A549 (cell line): ENCODE measurements around the gene LUC7L2. TPM values are rescaled to one million over a fixed set of nuclear protein-coding genes. Genes with fewer than 3 reads are reported as not detected.

Experiments used
- ATAC-seq, 2 experiments: fragments of 200-7000 bp in 1 of 2; fragments of >200 bp in 1 of 2; cut with Nextera tagmentation in 1 of 2; cut with Tn5 transposase in 1 of 2; 3 replicates each; pipeline versions ENCODE4 v1.8.0 to v1.9.1; 2018 to 2020; ENCODE audit warnings: mild to moderate bottlenecking in 1 of 2, moderate library complexity in 1 of 2
- CTCF ChIA-PET: fragments of 300-600 bp; sonication (Branson Sonifier 250); formaldehyde crosslinking; extraction: SDS; loops from one replicate; lab custom pipeline; 2021; ENCODE audit warnings: antibody characterized with exemption, inconsistent platforms; lab: Yijun Ruan, JAX
- POLR2A ChIA-PET: fragments of 350-600 bp; formaldehyde crosslinking; extraction: SDS; loops from one replicate; lab custom pipeline; 2021; ENCODE audit warnings: antibody characterized with exemption, inconsistent platforms; lab: Yijun Ruan, JAX
- DNase-seq, 2 experiments: peaks; one replicate each; pipeline versions ENCODE4 v3.0.0 to v3.0.0-alpha.2; 2011 to 2016; ENCODE audit warnings: low read depth in 1 of 2, low spot score in 1 of 2
- FAIRE-seq: peaks from 2 replicates; lab custom pipeline; 2011; peaks lifted over from hg19 to GRCh38; lab: Jason Lieb, UNC
- H3K27ac ChIP-seq, 2 experiments: fragments of >200 bp; sonication (Bioruptor Twin); formaldehyde crosslinking; 3 replicates each; pipeline ENCODE4 v1.5.1; 2016 to 2017
- H3K4me1 ChIP-seq: fragments of >200 bp; sonication (Bioruptor Twin); formaldehyde crosslinking; 3 replicates; pipeline ENCODE4 v1.6.1; 2016
- H3K4me2 ChIP-seq: fragments of >200 bp; sonication (Bioruptor Twin); formaldehyde crosslinking; 3 replicates; pipeline ENCODE4 v1.6.1; 2016
- H3K4me3 ChIP-seq: fragments of >200 bp; sonication (Bioruptor Twin); formaldehyde crosslinking; 3 replicates; pipeline ENCODE4 v1.5.1; 2016
- H3K9me3 ChIP-seq: fragments of >200 bp; sonication (Bioruptor Twin); formaldehyde crosslinking; 3 replicates; pipeline ENCODE4 v1.6.1; 2016
- ATOH8 ChIP-seq: fragments of 250-450 bp; sonication (Bioruptor Pico); IDR thresholded peaks from 2 replicates; pipeline ENCODE4 v1.5.0; 2020; ENCODE audit warnings: low read depth, mild to moderate bottlenecking, moderate library complexity
- BCL3 ChIP-seq: fragments of >200 bp; sonication (Bioruptor Twin); formaldehyde crosslinking; IDR thresholded peaks from 3 replicates; pipeline ENCODE4 v1.6.1; 2016
- CEBPB ChIP-seq, 2 experiments: fragments of >200 bp in 1 of 2; sonication (Bioruptor Twin) in 1 of 2; formaldehyde crosslinking in 1 of 2; IDR thresholded peaks; 2 replicates each; pipeline ENCODE4 v1.6.1; 2012 to 2016
- CHD2 ChIP-seq: fragments of 150-350 bp; IDR thresholded peaks from 2 replicates; pipeline ENCODE4 v1.6.1; 2014; ENCODE audit warnings: low read length; ENCODE audit not compliant: partially characterized antibody
- CHD4 ChIP-seq: fragments of 200-600 bp; sonication (generic); IDR thresholded peaks from 2 replicates; pipeline ENCODE4 v1.6.1; 2016; ENCODE audit warnings: antibody characterized with exemption, mild to moderate bottlenecking, borderline replicate concordance
- CTCF ChIP-seq: fragments of >200 bp; sonication (Bioruptor Twin); formaldehyde crosslinking; IDR thresholded peaks from 3 replicates; pipeline ENCODE4 v1.5.1; 2016
- EHF ChIP-seq: fragments of 250-450 bp; sonication (Bioruptor Pico); IDR thresholded peaks from 2 replicates; pipeline ENCODE4 v1.5.0; 2020; ENCODE audit warnings: mild to moderate bottlenecking
- FOSB ChIP-seq: fragments of 250-450 bp; sonication (Bioruptor Pico); IDR thresholded peaks from 2 replicates; pipeline ENCODE4 v1.5.0; 2020; ENCODE audit warnings: mild to moderate bottlenecking, moderate library complexity
- FOSL2 ChIP-seq, 2 experiments: fragments of 450-650 bp in 1 of 2; fragments of >200 bp in 1 of 2; sonication (Bioruptor Twin) in 1 of 2; formaldehyde crosslinking; IDR thresholded peaks; 2 replicates each; pipeline versions ENCODE4 v1.5.0 to v1.6.1; 2016 to 2020; ENCODE audit warnings: mild to moderate bottlenecking in 1 of 2, moderate library complexity in 1 of 2
- HDAC2 ChIP-seq: fragments of 200-600 bp; sonication (generic); IDR thresholded peaks from 2 replicates; pipeline ENCODE4 v1.6.1; 2016
- HOXB13 ChIP-seq: fragments of 250-450 bp; sonication (Bioruptor Pico); IDR thresholded peaks from 2 replicates; pipeline ENCODE4 v1.5.0; 2020; ENCODE audit warnings: low read depth, mild to moderate bottlenecking, moderate library complexity
- MAFK ChIP-seq: fragments of 450-650 bp; IDR thresholded peaks from 2 replicates; pipeline ENCODE4 v1.6.1; 2014; ENCODE audit not compliant: partially characterized antibody
- MAZ ChIP-seq: fragments of 150-350 bp; IDR thresholded peaks from 2 replicates; pipeline ENCODE4 v1.6.1; 2014; ENCODE audit warnings: antibody characterized with exemption, low read depth, low read length, borderline replicate concordance
- NFE2L2 ChIP-seq: fragments of 150-350 bp; conservative IDR thresholded peaks from 2 replicates; pipeline ENCODE4 v1.6.1; 2014; ENCODE audit warnings: low read length
- NPAS2 ChIP-seq: fragments of 250-450 bp; sonication (Bioruptor Pico); IDR thresholded peaks from 2 replicates; pipeline ENCODE4 v1.8.0; 2022; ENCODE audit warnings: mild to moderate bottlenecking, moderate library complexity, borderline replicate concordance
- PHF8 ChIP-seq: fragments of 200-600 bp; sonication (generic); IDR thresholded peaks from 2 replicates; pipeline ENCODE4 v1.6.1; 2016; ENCODE audit warnings: low read depth, mild to moderate bottlenecking, antibody characterized with exemption, moderate library complexity, borderline replicate concordance
- POLR2AphosphoS2 ChIP-seq: conservative IDR thresholded peaks from 2 replicates; pipeline ENCODE4 v1.6.1; 2012; ENCODE audit warnings: low read length, improper control_type of control experiment, inconsistent platforms
- RARB ChIP-seq: fragments of 250-450 bp; sonication (Bioruptor Pico); IDR thresholded peaks from 2 replicates; pipeline ENCODE4 v1.8.0; 2021; ENCODE audit warnings: mild to moderate bottlenecking, moderate library complexity
- RCOR1 ChIP-seq: fragments of 150-350 bp; IDR thresholded peaks from 2 replicates; pipeline ENCODE4 v1.6.1; 2014; ENCODE audit warnings: antibody characterized with exemption, low read length, low read depth
- SREBF2 ChIP-seq: fragments of 450-650 bp; IDR thresholded peaks from 2 replicates; pipeline ENCODE4 v1.6.1; 2014; ENCODE audit warnings: mild to moderate bottlenecking, moderate library complexity
- TFCP2L1 ChIP-seq: fragments of 250-450 bp; sonication (Bioruptor Pico); IDR thresholded peaks from 2 replicates; pipeline ENCODE4 v1.5.0; 2021; ENCODE audit warnings: mild to moderate bottlenecking
- TP53 ChIP-seq: fragments of 250-450 bp; sonication (Bioruptor Pico); IDR thresholded peaks from 2 replicates; pipeline ENCODE4 v1.5.0; 2021; ENCODE audit warnings: mild to moderate bottlenecking, moderate library complexity
- ZC3H11A ChIP-seq: fragments of 450-650 bp; IDR thresholded peaks from 2 replicates; pipeline ENCODE4 v1.6.1; 2014; ENCODE audit warnings: antibody characterized with exemption, mild to moderate bottlenecking
- WGBS: methylation state at CpG from one replicate; pipeline ENCODE4 v1.1.6; 2017; ENCODE audit errors: missing lambda C conversion rate; 5-methylcytosine and 5-hydroxymethylcytosine counted together
- polyA plus RNA-seq, 4 experiments: library from polyadenylated mRNA; depleted of rRNA in 3 of 4; stranded (reverse); fragments of >200 nt; fragmentation: RNase III in 1 of 4; extraction: RNeasy Plus Mini Kit Qiagen cat#74134 plus additional on column Dnase treatment in 1 of 4; gene quantifications; 2 replicates in 3 of 4; 3 replicates in 1 of 4; pipeline ENCODE4 v1.2.3, GENCODE V29; 2011 to 2017
- TF ChIP-seq, protein P1 (sequence below): fragments of >200 bp; sonication (Bioruptor Twin); formaldehyde crosslinking; IDR thresholded peaks from 2 replicates; pipeline ENCODE4 v1.6.1; 2016
- TF ChIP-seq, protein P2 (sequence below): fragments of 200-600 bp; sonication (generic); IDR thresholded peaks from 2 replicates; pipeline ENCODE4 v1.6.1; 2016; ENCODE audit warnings: antibody characterized with exemption, mild to moderate bottlenecking, moderate library complexity
- TF ChIP-seq, protein P3 (sequence below): IDR thresholded peaks from 2 replicates; pipeline ENCODE4 v1.6.1; 2012

The LUC7L2 gene
- polyA plus RNA-seq, 2 of the 4 experiments (the other 2 are of a cell fraction) = 49.5 to 75.7 TPM

DNA sequence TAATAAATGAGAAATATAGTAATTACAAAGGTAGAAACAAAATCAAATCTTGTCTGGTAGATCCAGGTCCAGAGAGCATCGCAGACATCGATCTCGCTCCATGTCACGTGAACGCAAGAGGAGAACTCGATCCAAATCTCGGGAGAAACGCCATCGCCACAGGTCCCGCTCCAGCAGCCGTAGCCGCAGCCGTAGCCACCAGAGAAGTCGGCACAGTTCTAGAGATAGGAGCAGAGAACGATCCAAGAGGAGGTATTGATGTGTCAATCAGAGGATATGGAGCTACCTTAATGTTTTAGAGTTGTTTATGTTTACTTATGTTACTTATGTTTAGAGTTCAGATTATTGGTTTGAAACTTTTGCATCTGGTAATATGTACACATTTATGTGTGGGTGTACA lies 57.8 kb downstream of the LUC7L2 start:
- no peak for FAIRE-seq
- CTCF ChIA-PET = interaction anchor here (0.8 to 1.8 kb wide), 3 partner anchors 16 to 17 kb away, joined by 3 to 9 read pairs (median 4); no protein-coding TSS in a partner anchor
- WGBS = 94% methylated on average over 15 of the region's 15 CpGs
- POLR2A ChIA-PET = no interaction called here
- TF ChIP-seq PHF8 = no peak
- TF ChIP-seq, protein P1, sequence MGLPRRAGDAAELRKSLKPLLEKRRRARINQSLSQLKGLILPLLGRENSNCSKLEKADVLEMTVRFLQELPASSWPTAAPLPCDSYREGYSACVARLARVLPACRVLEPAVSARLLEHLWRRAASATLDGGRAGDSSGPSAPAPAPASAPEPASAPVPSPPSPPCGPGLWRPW = no peak
- TF ChIP-seq MAFK = no peak
- no peak for TF ChIP-seq HOXB13 (CRISPR knock-in tag)
- no peak for TF ChIP-seq NFE2L2
- no peak for TF ChIP-seq RCOR1
- TF ChIP-seq SREBF2 = no peak
- no peak for TF ChIP-seq FOSL2 (IDR thresholded peaks at IDR 0.05)
- TF ChIP-seq FOSL2 (CRISPR knock-in tag; IDR thresholded peaks at IDR 0.05) = no peak
- no peak for TF ChIP-seq RARB
- TF ChIP-seq CEBPB (IDR thresholded peaks at IDR 0.05) = no peak
- no peak for TF ChIP-seq CTCF
- TF ChIP-seq MAZ = no peak
- DNase-seq = no peak
- Histone ChIP-seq H3K4me2 (no peak overlapping the region), H3K9me3 (no peaks in the 10 kb centered on the region), H3K4me3 (no peak overlapping the region), H3K27ac (no peak overlapping the region), H3K4me1 (no peaks in the 10 kb centered on the region)
- ATAC-seq = no peak

GRCh38 chr7:139421123-139421522 lies 61.4 kb downstream of the LUC7L2 start:
- no peak overlapping the region for H3K4me2 ChIP-seq
- H3K4me3 ChIP-seq = no peak overlapping the region
- DNase-seq (no peak), FAIRE-seq (no peak), ATAC-seq (no peak)
- 88% methylated on average over 1 of the region's 1 CpG for WGBS
- ChIA-PET POLR2A (no interaction called here), CTCF (interaction anchor here (6.7 kb wide), 1 partner anchor 13 kb away, joined by 63 read pairs; no protein-coding TSS in a partner anchor)
- H3K4me1 ChIP-seq = no peaks in the 10 kb centered on the region
- no peaks in the 10 kb centered on the region for H3K9me3 ChIP-seq
- TF ChIP-seq MAFK (no peak), ATOH8 (CRISPR knock-in tag) (no peak), HDAC2 (no peak), CHD4 (no peak), ZC3H11A (no peak), EHF (CRISPR knock-in tag) (no peak), CHD2 (no peak), FOSB (CRISPR knock-in tag) (no peak), RCOR1 (no peak), BCL3 (no peak), POLR2AphosphoS2 (no peak), PHF8 (no peak), NPAS2 (CRISPR knock-in tag) (no peak), TP53 (no peak), TFCP2L1 (CRISPR knock-in tag) (no peak)
- TF ChIP-seq, protein P2, sequence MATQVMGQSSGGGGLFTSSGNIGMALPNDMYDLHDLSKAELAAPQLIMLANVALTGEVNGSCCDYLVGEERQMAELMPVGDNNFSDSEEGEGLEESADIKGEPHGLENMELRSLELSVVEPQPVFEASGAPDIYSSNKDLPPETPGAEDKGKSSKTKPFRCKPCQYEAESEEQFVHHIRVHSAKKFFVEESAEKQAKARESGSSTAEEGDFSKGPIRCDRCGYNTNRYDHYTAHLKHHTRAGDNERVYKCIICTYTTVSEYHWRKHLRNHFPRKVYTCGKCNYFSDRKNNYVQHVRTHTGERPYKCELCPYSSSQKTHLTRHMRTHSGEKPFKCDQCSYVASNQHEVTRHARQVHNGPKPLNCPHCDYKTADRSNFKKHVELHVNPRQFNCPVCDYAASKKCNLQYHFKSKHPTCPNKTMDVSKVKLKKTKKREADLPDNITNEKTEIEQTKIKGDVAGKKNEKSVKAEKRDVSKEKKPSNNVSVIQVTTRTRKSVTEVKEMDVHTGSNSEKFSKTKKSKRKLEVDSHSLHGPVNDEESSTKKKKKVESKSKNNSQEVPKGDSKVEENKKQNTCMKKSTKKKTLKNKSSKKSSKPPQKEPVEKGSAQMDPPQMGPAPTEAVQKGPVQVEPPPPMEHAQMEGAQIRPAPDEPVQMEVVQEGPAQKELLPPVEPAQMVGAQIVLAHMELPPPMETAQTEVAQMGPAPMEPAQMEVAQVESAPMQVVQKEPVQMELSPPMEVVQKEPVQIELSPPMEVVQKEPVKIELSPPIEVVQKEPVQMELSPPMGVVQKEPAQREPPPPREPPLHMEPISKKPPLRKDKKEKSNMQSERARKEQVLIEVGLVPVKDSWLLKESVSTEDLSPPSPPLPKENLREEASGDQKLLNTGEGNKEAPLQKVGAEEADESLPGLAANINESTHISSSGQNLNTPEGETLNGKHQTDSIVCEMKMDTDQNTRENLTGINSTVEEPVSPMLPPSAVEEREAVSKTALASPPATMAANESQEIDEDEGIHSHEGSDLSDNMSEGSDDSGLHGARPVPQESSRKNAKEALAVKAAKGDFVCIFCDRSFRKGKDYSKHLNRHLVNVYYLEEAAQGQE = no peak
- TF ChIP-seq, protein P3, sequence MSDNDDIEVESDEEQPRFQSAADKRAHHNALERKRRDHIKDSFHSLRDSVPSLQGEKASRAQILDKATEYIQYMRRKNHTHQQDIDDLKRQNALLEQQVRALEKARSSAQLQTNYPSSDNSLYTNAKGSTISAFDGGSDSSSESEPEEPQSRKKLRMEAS = no peak
- TF ChIP-seq, protein P1 = no peak
- H3K27ac ChIP-seq = no peak overlapping the region
